Osteocyte (in vitro differentiated cells): ENCODE measurements around the gene ACACA. TPM values are rescaled to one million over a fixed set of nuclear protein-coding genes. Genes with fewer than 3 reads are reported as not detected.

Experiments
- DNase-seq: peaks from one replicate; pipeline ENCODE4 v3.0.0; 2021; ENCODE audit warnings: mixed read lengths; ENCODE audit not compliant: unreplicated experiment; ENCODE audit errors: extremely low spot score
- H3K27ac Mint-ChIP-seq: one replicate; pipeline ENCODE4 v1.8.0; 2021; ENCODE audit warnings: mild to moderate bottlenecking, mixed read lengths; ENCODE audit not compliant: unreplicated experiment
- H3K27me3 Mint-ChIP-seq: one replicate; pipeline ENCODE4 v1.8.0; 2021; ENCODE audit warnings: mixed read lengths; ENCODE audit not compliant: unreplicated experiment
- H3K36me3 Mint-ChIP-seq: one replicate; pipeline ENCODE4 v1.8.0; 2021; ENCODE audit warnings: mixed read lengths; ENCODE audit not compliant: unreplicated experiment
- H3K4me1 Mint-ChIP-seq: one replicate; pipeline ENCODE4 v1.8.0; 2021; ENCODE audit warnings: mixed read lengths; ENCODE audit not compliant: unreplicated experiment
- H3K4me3 Mint-ChIP-seq: one replicate; pipeline ENCODE4 v1.8.0; 2021; ENCODE audit warnings: mild to moderate bottlenecking, moderate library complexity, mixed read lengths; ENCODE audit not compliant: unreplicated experiment
- H3K9me3 Mint-ChIP-seq: one replicate; pipeline ENCODE4 v1.8.0; 2021; ENCODE audit warnings: mixed read lengths; ENCODE audit not compliant: unreplicated experiment
- CTCF ChIP-seq: fragments of 200-600 bp; sonication (generic); IDR thresholded peaks from 2 replicates; pipeline ENCODE4 v1.5.0; 2021; ENCODE audit warnings: antibody characterized with exemption, mild to moderate bottlenecking, moderate library complexity
- total RNA-seq: library from RNA; stranded (reverse); gene quantifications from 2 replicates; pipeline ENCODE4 v1.2.1, GENCODE V29; 2021

ACACA gene
- total RNA-seq, 1 donor from 2014 or later, result 63.5 TPM

- no peak for TF ChIP-seq CTCF
- H3K4me1 Mint-ChIP-seq, result peaks cover 2% of the 10 kb centered on the region
- no peaks in the 10 kb centered on the region for H3K9me3 Mint-ChIP-seq
- H3K36me3 Mint-ChIP-seq, result no peaks in the 10 kb centered on the region
- no peak overlapping the region for H3K27ac Mint-ChIP-seq
- peaks cover 42% of the 10 kb centered on the region for H3K27me3 Mint-ChIP-seq
- H3K4me3 Mint-ChIP-seq, result no peak overlapping the region
- DNase-seq, result no peak
Observed at GRCh38 chr17:37068266-37068665, 338.4 kb downstream of the ACACA start.

- Mint-ChIP-seq H3K36me3 (no peaks in the 10 kb centered on the region), H3K4me1 (peaks cover 2% of the 10 kb centered on the region), H3K4me3 (no peak overlapping the region), H3K27me3 (peaks cover 40% of the 10 kb centered on the region), H3K27ac (no peak overlapping the region), H3K9me3 (no peaks in the 10 kb centered on the region)
- TF ChIP-seq CTCF, result no peak
- DNase-seq, result no peak
Observed at GRCh38 chr17:37067555-37068111, 339.0 kb downstream of the ACACA start.

DNA sequence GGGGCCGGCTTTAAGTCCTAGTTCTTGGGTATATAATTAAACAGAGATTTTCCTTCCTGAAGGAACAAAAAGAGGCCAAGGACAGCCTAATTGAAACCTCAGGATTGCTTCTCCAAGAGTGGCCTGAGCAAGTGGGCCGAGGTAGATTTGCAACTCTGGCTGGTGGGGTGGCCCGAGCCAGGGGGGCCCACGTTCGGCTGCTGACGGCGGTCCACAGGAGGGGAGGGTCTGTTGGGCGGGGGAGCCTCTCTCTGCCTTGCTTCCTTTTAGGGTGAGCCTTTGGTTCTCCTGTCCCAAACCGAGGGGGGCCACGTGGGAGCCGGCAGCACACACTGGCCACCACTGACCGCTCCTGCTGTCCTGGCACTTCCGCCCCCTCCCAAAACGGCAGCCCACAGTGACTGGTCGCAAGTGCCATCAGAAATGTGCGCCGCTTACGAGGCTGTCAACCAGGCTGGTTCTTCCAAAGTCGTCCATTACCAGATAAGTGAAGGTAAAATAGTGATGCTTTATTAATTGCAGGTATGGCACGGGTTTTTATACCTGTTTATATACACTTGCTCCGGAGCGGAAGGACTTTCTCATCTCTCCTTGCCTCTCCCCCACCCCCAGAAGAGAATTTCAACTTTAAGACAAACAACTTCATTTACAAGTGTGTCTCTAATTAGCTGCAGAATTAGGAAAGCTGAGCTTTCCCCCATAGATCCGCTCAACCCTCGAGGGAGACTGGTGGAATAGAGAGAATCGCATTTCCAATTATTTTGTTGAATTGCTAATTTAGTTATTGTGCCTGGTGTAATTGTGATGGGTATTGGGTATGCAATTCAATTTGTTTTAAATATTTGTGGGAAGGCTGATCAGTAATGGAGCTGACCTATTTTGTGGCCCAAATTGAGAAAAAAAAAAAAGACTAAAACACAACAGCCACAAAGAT lies 340.0 kb downstream of the ACACA start:
- H3K4me1 Mint-ChIP-seq, result peaks cover 2% of the 10 kb centered on the region
- no peak for DNase-seq
- H3K36me3 Mint-ChIP-seq, result no peaks in the 10 kb centered on the region
- H3K9me3 Mint-ChIP-seq, result no peaks in the 10 kb centered on the region
- H3K27me3 Mint-ChIP-seq, result peaks cover 33% of the 10 kb centered on the region
- no peak for TF ChIP-seq CTCF
- H3K4me3 Mint-ChIP-seq, result no peak overlapping the region
- H3K27ac Mint-ChIP-seq, result no peak overlapping the region

DNA sequence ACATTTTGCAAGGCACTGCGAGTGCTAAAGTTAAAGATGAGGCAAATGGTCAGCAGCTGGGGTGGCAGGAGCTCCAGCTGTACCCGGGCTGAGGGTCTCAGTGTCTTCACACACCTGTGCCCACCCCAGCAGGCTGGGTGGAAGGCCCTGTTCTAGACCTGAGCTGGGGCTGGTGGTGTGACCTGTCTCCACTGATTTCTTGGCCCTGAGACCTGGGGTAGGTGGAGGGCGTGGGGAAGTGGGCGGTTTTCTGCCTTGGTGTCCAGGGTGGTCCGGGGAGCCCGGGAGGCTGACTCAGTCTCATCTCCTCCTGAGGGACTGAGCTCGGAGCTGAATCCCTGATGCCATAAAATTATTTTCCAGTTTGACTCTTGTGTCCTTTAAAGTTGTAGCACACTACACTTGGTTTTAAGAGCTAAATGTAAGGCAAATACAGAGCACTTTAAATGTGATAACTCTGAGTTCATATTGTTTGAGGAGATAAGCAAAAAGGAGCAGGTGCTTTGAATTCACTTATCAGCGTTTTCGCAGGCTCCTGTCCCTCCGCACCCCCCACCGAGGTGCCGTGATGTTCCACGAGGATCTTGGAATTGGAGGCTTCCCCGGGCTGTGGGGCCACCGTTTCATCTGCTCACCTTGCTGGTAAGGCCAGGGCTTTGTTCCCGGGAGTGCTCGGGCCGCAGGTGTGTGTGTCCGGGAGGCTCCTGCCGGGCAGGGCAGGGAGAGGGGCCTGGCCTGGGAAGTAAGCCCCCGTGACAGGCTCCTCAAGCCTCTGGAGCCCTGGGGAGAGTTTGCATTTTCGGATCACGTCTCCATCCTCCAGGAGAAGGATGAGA lies 340.9 kb downstream of the ACACA start:
- no peak for TF ChIP-seq CTCF
- Mint-ChIP-seq H3K9me3 (no peaks in the 10 kb centered on the region), H3K27me3 (peaks cover 33% of the 10 kb centered on the region), H3K4me1 (peaks cover 2% of the 10 kb centered on the region), H3K36me3 (no peaks in the 10 kb centered on the region), H3K4me3 (no peak overlapping the region), H3K27ac (no peak overlapping the region)
- no peak for DNase-seq
